RPMI7951 (cell line): ENCODE data around the gene MAP9. TPM values are rescaled to one million over a fixed set of nuclear protein-coding genes. Genes with fewer than 3 reads are reported as not detected.
"Not testable (repeated sequence)": the region's sequence is repeated elsewhere in the genome, so short reads cannot be mapped to it uniquely, and the experiment has no call there.

Experiments used
- DNase-seq: peaks from one replicate; pipeline ENCODE4 v3.0.0-alpha.2; 2012; ENCODE audit warnings: low read depth
- total RNA-seq: library from RNA; depleted of rRNA; stranded (reverse); fragments of >200 nt; shearing (Covaris generic); gene quantifications from 2 replicates; pipeline ENCODE4 v1.2.3, GENCODE V29; 2014; rRNA removed

The MAP9 gene
- total RNA-seq, 1 experiment from 2014 or later, result 6.0 TPM

- DNase-seq, result peak; percentile 36
These were observed 22.7 kb downstream of the MAP9 start for GRCh38 chr4:155353923-155354540.

GRCh38 chr4:155342142-155342541 lies 34.6 kb downstream of the MAP9 start:
- DNase-seq, result peak; percentile 41

GRCh38 chr4:155339999-155340398 lies 36.8 kb downstream of the MAP9 start:
- no peak for DNase-seq

GRCh38 chr4:155339588-155339987 lies 37.2 kb downstream of the MAP9 start:
- DNase-seq, result peak; percentile 10

GRCh38 chr4:155338196-155338595 lies 38.6 kb downstream of the MAP9 start:
- no peak for DNase-seq

- no peak for DNase-seq
These were observed 40.5 kb downstream of the MAP9 start for GRCh38 chr4:155336242-155336641.

- no peak for DNase-seq
These were observed 45.3 kb downstream of the MAP9 start for GRCh38 chr4:155331478-155331877.

- DNase-seq, result no peak
These were observed 54.0 kb downstream of the MAP9 start for GRCh38 chr4:155322782-155323181.

- no peak for DNase-seq
These were observed 55.8 kb downstream of the MAP9 start for GRCh38 chr4:155321006-155321405.

- no peak for DNase-seq
These were observed 57.2 kb downstream of the MAP9 start for GRCh38 chr4:155319516-155319915.

GRCh38 chr4:155312027-155312426 lies 64.7 kb downstream of the MAP9 start:
- DNase-seq, result not testable (repeated sequence)

GRCh38 chr4:155307731-155308277 lies 69.0 kb downstream of the MAP9 start:
- no peak for DNase-seq

GRCh38 chr4:155305619-155306018 lies 71.1 kb downstream of the MAP9 start:
- DNase-seq, result peak; percentile 3

GRCh38 chr4:155304375-155304774 lies 72.4 kb downstream of the MAP9 start:
- no peak for DNase-seq

GRCh38 chr4:155299103-155299502 lies 77.7 kb downstream of the MAP9 start:
- DNase-seq, result no peak

Other genes with a start within 250 kb of the MAP9 start
- not detected in 2 replicates for gene NPY2R, start 168.3 kb downstream of the MAP9 start, total RNA-seq